ENCODE measurements around the gene ZFP2. TPM values are rescaled to one million over a fixed set of nuclear protein-coding genes. Genes with fewer than 3 reads are reported as not detected.

ZFP2 gene
- total RNA-seq, 1 donor from 2014 or later: 2.9 TPM

- no peak for DNase-seq
Measured at GRCh38 chr5:178981381-178981780, 85.7 kb downstream of the ZFP2 start.

Other genes with a start within 250 kb of the ZFP2 start
- gene ZNF354A, start 165.3 kb upstream of the ZFP2 start, total RNA-seq: 9.0 TPM
- 27.3 TPM for gene ZNF354B, start 36.0 kb upstream of the ZFP2 start, total RNA-seq
- gene ZNF454, start 45.3 kb downstream of the ZFP2 start, total RNA-seq: 4.7 TPM
- gene GRM6, start 99.4 kb downstream of the ZFP2 start, total RNA-seq: not detected
- 5.7 TPM for gene ZNF879, start 127.9 kb downstream of the ZFP2 start, total RNA-seq
- gene ZNF354C, start 164.5 kb downstream of the ZFP2 start, total RNA-seq: 16.3 TPM